GM18505 (cell line): Measurements from ENCODE around the gene KCTD20.

Experiments
- ATAC-seq: cut with Tn5 transposase; IDR thresholded peaks from one replicate; pipeline ENCODE4 v1.9.1; 2021; ENCODE audit not compliant: unreplicated experiment
- POLR2A ChIP-seq: IDR thresholded peaks from 4 replicates; pipeline ENCODE4 v1.6.1; 2011; ENCODE audit warnings: borderline replicate concordance; ENCODE audit not compliant: insufficient read depth, insufficient read length; ENCODE audit errors: extremely low read depth

Gene KCTD20

DNA sequence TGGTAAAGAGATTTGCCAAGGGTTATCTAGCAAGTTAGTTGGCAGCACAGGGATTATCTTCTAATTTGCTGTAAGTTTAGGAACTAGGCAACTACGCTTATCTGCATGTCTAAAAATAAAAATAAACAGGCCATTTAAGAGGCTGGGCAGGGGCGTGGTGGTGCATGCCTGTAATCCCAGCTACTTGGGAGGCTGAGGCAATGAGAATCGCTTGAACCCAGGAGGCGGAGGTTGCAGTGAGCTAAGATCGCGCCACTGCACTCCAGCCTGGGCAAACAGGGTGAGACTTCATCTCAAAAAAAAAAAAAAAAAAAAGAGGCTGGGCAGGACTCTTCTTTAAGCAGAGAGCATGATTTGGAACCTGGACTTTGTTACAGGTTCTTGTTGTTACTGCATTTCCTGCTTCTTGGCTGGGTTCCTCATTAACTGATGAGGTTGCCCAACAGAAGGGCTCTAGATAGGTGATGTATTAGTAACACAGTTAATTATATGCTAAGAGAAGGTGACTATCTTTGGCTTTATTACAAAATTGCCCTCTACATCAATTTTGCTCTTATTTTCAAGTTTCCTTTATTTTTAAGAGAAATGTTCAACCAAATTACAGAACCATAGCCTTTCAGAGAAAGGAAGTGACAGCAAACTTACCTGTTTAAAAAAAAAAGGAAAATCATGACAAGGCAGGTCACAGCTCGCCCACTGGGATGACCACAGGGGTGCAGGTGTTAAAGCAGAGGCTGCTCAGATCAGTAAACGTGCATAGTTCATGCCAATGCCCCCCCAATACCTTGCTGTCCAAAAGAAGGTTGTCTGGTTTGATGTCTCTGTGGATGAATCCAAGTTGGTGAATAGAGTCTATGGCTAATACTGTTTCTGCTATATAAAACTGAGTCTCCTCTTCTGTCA is 72.0 kb downstream of the KCTD20 start:
- no peak for TF ChIP-seq POLR2A
- no peak for ATAC-seq

DNA sequence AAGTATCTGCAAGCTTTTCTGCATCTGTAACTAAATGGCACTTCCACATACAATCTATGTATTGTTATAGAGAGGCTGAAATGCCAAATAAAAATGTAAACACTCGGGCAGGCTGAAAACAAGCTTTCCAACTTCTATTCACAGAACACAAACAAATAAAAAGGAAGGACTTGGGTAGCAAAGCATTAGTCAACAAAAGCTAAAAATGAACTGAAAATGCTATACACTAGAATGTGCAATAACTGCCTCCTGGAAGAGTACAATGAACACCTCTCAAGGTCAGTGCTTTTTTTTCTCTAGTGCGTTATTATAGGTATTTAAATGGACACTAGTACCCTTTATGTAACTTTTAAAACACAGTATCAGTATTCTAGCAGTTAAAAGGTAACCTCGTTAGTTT is 73.0 kb downstream of the KCTD20 start:
- no peak for TF ChIP-seq POLR2A
- no peak for ATAC-seq

GRCh38 chr6:36516559-36516958 is 73.8 kb downstream of the KCTD20 start:
- no peak for TF ChIP-seq POLR2A
- ATAC-seq: no peak

DNA sequence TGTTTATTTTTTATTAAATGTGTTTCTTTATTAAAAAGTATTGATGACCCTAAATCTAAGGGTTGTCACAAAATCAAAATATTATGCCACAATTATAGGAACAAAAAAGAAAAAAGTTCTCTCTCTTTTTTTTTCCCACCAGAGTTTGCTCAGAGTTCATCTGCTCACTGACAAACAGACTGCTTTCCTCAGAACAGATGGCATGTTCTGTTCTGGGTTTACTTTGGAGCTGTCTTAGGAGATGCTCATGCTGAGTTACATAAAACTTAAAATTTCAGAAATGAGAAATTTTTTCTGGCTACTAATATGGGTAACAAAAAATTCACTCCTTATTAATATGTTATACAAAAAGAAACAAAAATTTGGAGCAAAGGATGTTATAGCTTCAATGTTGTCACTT is 74.2 kb downstream of the KCTD20 start:
- no peak for TF ChIP-seq POLR2A
- ATAC-seq: no peak

GRCh38 chr6:36517408-36517807 is 74.6 kb downstream of the KCTD20 start:
- no peak for ATAC-seq
- no peak for TF ChIP-seq POLR2A

DNA sequence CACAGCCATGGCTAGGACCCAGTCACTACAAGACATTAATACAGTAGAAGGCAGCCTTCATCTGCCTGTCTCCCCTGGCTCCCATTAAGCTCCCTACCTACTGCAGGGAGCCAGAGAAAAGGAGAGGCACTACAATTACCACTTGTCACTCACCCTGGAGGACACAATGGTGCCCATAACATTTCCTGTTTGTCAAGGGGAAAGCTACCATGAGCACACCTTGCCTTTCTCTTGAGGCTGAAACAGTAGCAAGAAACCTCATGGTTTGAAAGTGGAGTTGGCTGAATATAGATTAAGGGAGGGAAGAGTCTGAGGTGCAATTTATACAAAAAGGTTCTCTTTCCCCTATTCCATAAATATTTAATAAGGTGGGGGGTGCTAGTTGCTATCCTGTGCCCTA is 76.6 kb downstream of the KCTD20 start:
- ATAC-seq: no peak
- no peak for TF ChIP-seq POLR2A

GRCh38 chr6:36523451-36523850 is 80.7 kb downstream of the KCTD20 start:
- TF ChIP-seq POLR2A: no peak

DNA sequence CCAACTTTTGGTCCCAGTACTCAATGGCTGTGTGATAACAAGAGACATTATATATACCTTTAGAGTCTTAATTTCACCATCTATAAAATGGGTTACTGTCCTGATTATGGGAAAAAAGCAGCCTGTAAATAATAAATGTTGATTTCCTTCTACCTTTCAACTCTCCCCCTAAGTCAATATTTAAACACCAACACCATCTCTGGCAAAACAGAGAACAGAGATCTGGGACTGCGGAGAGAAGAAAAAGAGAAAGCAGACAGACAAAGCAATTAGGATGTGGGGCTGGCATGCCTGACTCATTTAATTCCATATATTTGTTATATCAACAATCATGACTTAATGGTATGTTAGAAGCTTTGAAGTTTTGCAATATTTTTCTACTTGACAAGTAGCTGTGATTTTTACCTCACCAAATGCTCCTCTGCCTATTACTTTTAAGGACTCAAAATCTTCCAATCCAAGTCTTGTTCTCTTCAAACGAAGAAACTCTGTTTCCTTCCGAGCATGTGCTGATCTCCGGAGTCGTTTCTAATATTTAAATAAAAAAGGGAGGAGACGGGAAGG is 81.2 kb downstream of the KCTD20 start:
- TF ChIP-seq POLR2A: no peak
- ATAC-seq: no peak

More at GRCh38 chr6:36523451-36523850, 80.7 kb downstream of the KCTD20 start:
- no peak for ATAC-seq

GRCh38 chr6:36524871-36525270 is 82.1 kb downstream of the KCTD20 start:
- TF ChIP-seq POLR2A: no peak
- no peak for ATAC-seq

DNA sequence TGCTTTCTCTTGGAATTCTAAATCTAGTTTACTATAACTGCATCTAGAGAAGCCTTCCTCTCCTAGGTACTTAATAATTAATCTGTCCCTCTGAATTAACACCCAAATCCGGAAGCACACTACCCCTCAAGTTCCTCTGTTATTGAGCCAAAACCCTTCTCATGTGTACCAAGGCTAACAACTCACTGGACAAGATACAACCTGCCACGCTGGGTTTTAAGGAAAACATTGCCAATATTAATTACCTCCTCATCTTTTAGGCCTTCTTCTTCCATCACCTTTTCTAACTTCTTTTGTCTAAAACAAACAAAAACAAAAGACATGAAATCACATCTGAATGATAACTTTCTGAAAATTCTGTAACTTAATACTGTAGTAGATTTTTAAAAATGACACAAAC is 82.5 kb downstream of the KCTD20 start:
- no peak for ATAC-seq

DNA sequence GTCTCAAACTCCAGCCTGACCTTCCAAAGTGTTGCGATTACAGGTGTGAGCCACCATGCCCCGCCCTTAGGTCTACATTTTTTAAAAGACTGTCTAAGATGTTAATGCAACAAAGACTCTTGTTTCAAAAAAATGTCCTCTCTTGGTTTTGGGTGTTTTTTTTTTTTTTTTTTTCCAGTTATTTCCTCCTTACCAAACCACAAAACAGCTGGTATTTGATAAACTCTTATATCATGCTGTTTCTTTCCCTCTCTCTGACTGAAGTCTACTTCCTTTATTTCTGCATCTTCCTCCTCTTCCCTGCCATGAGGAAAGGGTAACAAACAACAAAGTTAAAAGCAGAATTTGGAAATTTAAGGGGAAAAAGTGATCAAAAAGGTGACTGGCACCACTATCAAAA is 83.3 kb downstream of the KCTD20 start:
- ATAC-seq: no peak
- no peak for TF ChIP-seq POLR2A

More for the DNA sequence above, 82.5 kb downstream of the KCTD20 start:
- no peak for TF ChIP-seq POLR2A

DNA sequence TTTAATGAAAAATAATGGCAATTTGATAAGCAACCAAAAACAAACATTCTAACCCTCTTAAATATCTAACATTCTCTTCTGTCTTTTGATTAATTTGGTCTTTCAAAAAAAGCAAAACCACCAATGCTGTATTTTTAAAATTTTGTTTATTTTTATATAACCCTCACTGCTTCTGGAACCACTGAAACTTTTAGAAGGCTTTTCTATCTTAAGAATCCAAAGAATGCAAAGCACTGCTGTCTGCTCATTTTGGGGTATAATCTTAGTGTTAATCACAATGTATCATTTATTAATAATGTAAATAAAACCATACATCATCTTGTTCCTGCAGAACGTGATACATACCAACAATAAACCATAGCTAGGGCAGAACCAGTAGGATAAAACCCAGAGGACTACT is 90.5 kb downstream of the KCTD20 start:
- TF ChIP-seq POLR2A: no peak
- no peak for ATAC-seq

- ATAC-seq: no peak
- no peak for TF ChIP-seq POLR2A
Measured at GRCh38 chr6:36536873-36537547, 94.2 kb downstream of the KCTD20 start.
